Mesothelial cell of epicardium (in vitro differentiated cells): ENCODE measurements around the gene ESRP2. TPM values are rescaled to one million over a fixed set of nuclear protein-coding genes. Genes with fewer than 3 reads are reported as not detected.

ENCODE experiments used
- microRNA-seq: library from miRNA; unstranded; fragments of <30 nt; microRNA quantifications from one replicate; pipeline ENCODE4 v1.2.0, GENCODE V29; 2021; ENCODE audit warnings: inconsistent platforms, mixed read lengths
- total RNA-seq: library from RNA; stranded (reverse); gene quantifications from 3 replicates; pipeline ENCODE4 v1.2.1, GENCODE V29; 2021

ESRP2 gene
- total RNA-seq, 1 donor from 2014 or later: 34.7 TPM

Small RNA genes lying within 50 kb of the gene (microRNA-seq; reads per million reads assigned to microRNA genes)
- gene MIR6773: 1.8 reads per million

Other genes with a start within 250 kb of the ESRP2 start
- gene DPEP2, start 236.6 kb downstream of the ESRP2 start, total RNA-seq: not detected in 3 replicates
- gene DPEP2NB, start 220.2 kb downstream of the ESRP2 start, total RNA-seq: not detected in 3 replicates
- gene DDX28, start 212.9 kb downstream of the ESRP2 start, total RNA-seq: 11.8 to 12.5 TPM (median 11.9 TPM) in 3 replicates
- 18.1 to 20.8 TPM (median 19.4 TPM) in 3 replicates for gene DUS2, start 212.8 kb downstream of the ESRP2 start, total RNA-seq
- 47.3 to 51.8 TPM (median 51.3 TPM) in 3 replicates for gene NFATC3, start 150.8 kb downstream of the ESRP2 start, total RNA-seq
- 19.4 to 19.9 TPM (median 19.8 TPM) in 3 replicates for gene PLA2G15, start 9.2 kb upstream of the ESRP2 start, total RNA-seq
- 66.0 to 73.2 TPM (median 70.4 TPM) in 3 replicates for gene SLC7A6, start 28.4 kb upstream of the ESRP2 start, total RNA-seq
- 20.4 to 23.3 TPM (median 22.7 TPM) in 3 replicates for gene SLC7A6OS, start 74.8 kb upstream of the ESRP2 start, total RNA-seq
- 69.7 to 77.9 TPM (median 71.8 TPM) in 3 replicates for gene PRMT7, start 74.9 kb upstream of the ESRP2 start, total RNA-seq
- gene SMPD3, start 212.4 kb upstream of the ESRP2 start, total RNA-seq: 0.14 to 0.20 TPM (median 0.18 TPM) in 3 replicates